ENCODE data around the gene XYLT1.
A peak's percentile ranks its signal among the peaks of the same experiment; 100 is the strongest.

XYLT1 gene

GRCh38 chr16:17474572-17474971 lies 3.8 kb upstream of the XYLT1 start:
- Mint-ChIP-seq H3K4me3 (peak overlapping the region; percentile 78), H3K36me3 (ENCODE audit: low read depth) (peaks cover 3% of the 10 kb centered on the region), H3K4me1 (ENCODE audit: low read depth) (peaks cover 42% of the 10 kb centered on the region), H3K9me3 (no peaks in the 10 kb centered on the region), H3K27me3 (ENCODE audit: low read depth) (peaks cover 6% of the 10 kb centered on the region), H3K27ac (peak overlapping the region; percentile 77)
- DNase-seq (ENCODE audit: low spot score) = peak; percentile 16

- H3K4me1 Mint-ChIP-seq (ENCODE audit: low read depth) = peaks cover 46% of the 10 kb centered on the region
- peak; percentile 33 for DNase-seq (ENCODE audit: low spot score)
- H3K9me3 Mint-ChIP-seq = no peaks in the 10 kb centered on the region
- peaks cover 6% of the 10 kb centered on the region for H3K27me3 Mint-ChIP-seq (ENCODE audit: low read depth)
- H3K27ac Mint-ChIP-seq = peak overlapping the region; percentile 77
- peaks cover 7% of the 10 kb centered on the region for H3K36me3 Mint-ChIP-seq (ENCODE audit: low read depth)
- H3K4me3 Mint-ChIP-seq = peak overlapping the region; percentile 78
Measured at GRCh38 chr16:17474037-17474436, 3.3 kb upstream of the XYLT1 start.

GRCh38 chr16:17471719-17472461 lies 1.1 kb upstream of the XYLT1 start:
- no peak for DNase-seq (ENCODE audit: low spot score)
- Mint-ChIP-seq H3K4me3 (peak overlapping the region; percentile 53), H3K9me3 (no peaks in the 10 kb centered on the region), H3K27me3 (ENCODE audit: low read depth) (no peaks in the 10 kb centered on the region), H3K4me1 (ENCODE audit: low read depth) (peaks cover 59% of the 10 kb centered on the region), H3K27ac (no peak overlapping the region), H3K36me3 (ENCODE audit: low read depth) (peaks cover 26% of the 10 kb centered on the region)

GRCh38 chr16:17470182-17470907 lies 415 bp downstream of the XYLT1 start:
- peak overlapping the region; percentile 82 for H3K27ac Mint-ChIP-seq
- H3K4me1 Mint-ChIP-seq (ENCODE audit: low read depth) = peaks cover 61% of the 10 kb centered on the region
- H3K9me3 Mint-ChIP-seq = no peaks in the 10 kb centered on the region
- H3K4me3 Mint-ChIP-seq = peak overlapping the region; percentile 95
- peaks cover 40% of the 10 kb centered on the region for H3K36me3 Mint-ChIP-seq (ENCODE audit: low read depth)
- peak; percentile 15 for DNase-seq (ENCODE audit: low spot score)
- no peaks in the 10 kb centered on the region for H3K27me3 Mint-ChIP-seq (ENCODE audit: low read depth)

- Mint-ChIP-seq H3K4me3 (peak overlapping the region; percentile 95), H3K4me1 (ENCODE audit: low read depth) (peaks cover 58% of the 10 kb centered on the region), H3K36me3 (ENCODE audit: low read depth) (peaks cover 42% of the 10 kb centered on the region), H3K27me3 (ENCODE audit: low read depth) (no peaks in the 10 kb centered on the region), H3K27ac (peak overlapping the region; percentile 82), H3K9me3 (no peaks in the 10 kb centered on the region)
- no peak for DNase-seq (ENCODE audit: low spot score)
Measured at GRCh38 chr16:17469741-17470181, 999 bp downstream of the XYLT1 start.

GRCh38 chr16:17469011-17469740 lies 1.6 kb downstream of the XYLT1 start:
- Mint-ChIP-seq H3K9me3 (no peaks in the 10 kb centered on the region), H3K27ac (peak overlapping the region; percentile 82), H3K36me3 (ENCODE audit: low read depth) (peaks cover 44% of the 10 kb centered on the region), H3K4me3 (peak overlapping the region; percentile 95), H3K27me3 (ENCODE audit: low read depth) (no peaks in the 10 kb centered on the region), H3K4me1 (ENCODE audit: low read depth) (peaks cover 52% of the 10 kb centered on the region)
- DNase-seq (ENCODE audit: low spot score) = no peak

- no peaks in the 10 kb centered on the region for H3K27me3 Mint-ChIP-seq (ENCODE audit: low read depth)
- H3K4me3 Mint-ChIP-seq = peak overlapping the region; percentile 95
- no peak overlapping the region for H3K27ac Mint-ChIP-seq
- peaks cover 48% of the 10 kb centered on the region for H3K36me3 Mint-ChIP-seq (ENCODE audit: low read depth)
- no peak for DNase-seq (ENCODE audit: low spot score)
- H3K9me3 Mint-ChIP-seq = no peaks in the 10 kb centered on the region
- peaks cover 51% of the 10 kb centered on the region for H3K4me1 Mint-ChIP-seq (ENCODE audit: low read depth)
Measured at GRCh38 chr16:17468611-17469010, 2.1 kb downstream of the XYLT1 start.

- H3K27me3 Mint-ChIP-seq (ENCODE audit: low read depth) = no peaks in the 10 kb centered on the region
- peak overlapping the region; percentile 95 for H3K4me3 Mint-ChIP-seq
- peaks cover 55% of the 10 kb centered on the region for H3K4me1 Mint-ChIP-seq (ENCODE audit: low read depth)
- peak overlapping the region; percentile 14 for H3K27ac Mint-ChIP-seq
- DNase-seq (ENCODE audit: low spot score) = peak; percentile 22
- H3K36me3 Mint-ChIP-seq (ENCODE audit: low read depth) = peaks cover 54% of the 10 kb centered on the region
- no peaks in the 10 kb centered on the region for H3K9me3 Mint-ChIP-seq
Measured at GRCh38 chr16:17467923-17468540, 2.7 kb downstream of the XYLT1 start.

GRCh38 chr16:17466876-17467275 lies 3.9 kb downstream of the XYLT1 start:
- no peak overlapping the region for H3K27ac Mint-ChIP-seq
- H3K9me3 Mint-ChIP-seq = no peaks in the 10 kb centered on the region
- no peaks in the 10 kb centered on the region for H3K27me3 Mint-ChIP-seq (ENCODE audit: low read depth)
- peaks cover 64% of the 10 kb centered on the region for H3K4me1 Mint-ChIP-seq (ENCODE audit: low read depth)
- DNase-seq (ENCODE audit: low spot score) = no peak
- peaks cover 60% of the 10 kb centered on the region for H3K36me3 Mint-ChIP-seq (ENCODE audit: low read depth)
- H3K4me3 Mint-ChIP-seq = peak overlapping the region; percentile 95

- Mint-ChIP-seq H3K9me3 (no peaks in the 10 kb centered on the region), H3K36me3 (ENCODE audit: low read depth) (peaks cover 73% of the 10 kb centered on the region), H3K27ac (no peak overlapping the region)
Measured at GRCh38 chr16:17465460-17465859, 5.3 kb downstream of the XYLT1 start.

GRCh38 chr16:17463335-17463734 lies 7.4 kb downstream of the XYLT1 start:
- DNase-seq (ENCODE audit: low spot score) = peak; percentile 16
- peak overlapping the region; percentile 35 for H3K4me3 Mint-ChIP-seq
- H3K9me3 Mint-ChIP-seq = no peaks in the 10 kb centered on the region
- H3K4me1 Mint-ChIP-seq (ENCODE audit: low read depth) = peaks cover 62% of the 10 kb centered on the region
- H3K27ac Mint-ChIP-seq = peak overlapping the region; percentile 29
- no peaks in the 10 kb centered on the region for H3K27me3 Mint-ChIP-seq (ENCODE audit: low read depth)
- H3K36me3 Mint-ChIP-seq (ENCODE audit: low read depth) = peaks cover 61% of the 10 kb centered on the region

More at GRCh38 chr16:17465460-17465859, 5.3 kb downstream of the XYLT1 start:
- DNase-seq (ENCODE audit: low spot score) = no peak
- Mint-ChIP-seq H3K27me3 (ENCODE audit: low read depth) (no peaks in the 10 kb centered on the region), H3K4me1 (ENCODE audit: low read depth) (peaks cover 70% of the 10 kb centered on the region), H3K4me3 (no peak overlapping the region)

GRCh38 chr16:17461951-17462729 lies 8.6 kb downstream of the XYLT1 start:
- Mint-ChIP-seq H3K4me3 (peak overlapping the region; percentile 23), H3K27me3 (ENCODE audit: low read depth) (no peaks in the 10 kb centered on the region), H3K36me3 (ENCODE audit: low read depth) (peaks cover 56% of the 10 kb centered on the region), H3K4me1 (ENCODE audit: low read depth) (peaks cover 53% of the 10 kb centered on the region), H3K9me3 (no peaks in the 10 kb centered on the region), H3K27ac (peak overlapping the region; percentile 12)
- DNase-seq (ENCODE audit: low spot score) = no peak

- Mint-ChIP-seq H3K27ac (no peak overlapping the region), H3K4me1 (ENCODE audit: low read depth) (peaks cover 44% of the 10 kb centered on the region), H3K9me3 (no peaks in the 10 kb centered on the region), H3K27me3 (ENCODE audit: low read depth) (no peaks in the 10 kb centered on the region), H3K4me3 (no peak overlapping the region), H3K36me3 (ENCODE audit: low read depth) (peaks cover 46% of the 10 kb centered on the region)
- no peak for DNase-seq (ENCODE audit: low spot score)
Measured at GRCh38 chr16:17460890-17461289, 9.9 kb downstream of the XYLT1 start.

All from T-helper 2 cell treated with Interferon-gamma antibody and Interleukin-4, amounts not matched to agents 5 μg/mL and 100 μg/mL, for 36 hours (primary cell).